ENCODE results near the gene PDE1A. TPM values are rescaled to one million over a fixed set of nuclear protein-coding genes. Genes with fewer than 3 reads are reported as not detected.

PDE1A gene
- total RNA-seq, 4 donors from 2014 or later = 2.3 to 8.1 (median 2.9) TPM

GRCh38 chr2:182267971-182268370 is 158.9 kb downstream of the PDE1A start:
- no peak for DNase-seq (ENCODE audit: low spot score in 2 of 2)
- no peaks in the 10 kb centered on the region for H3K27me3 ChIP-seq
- TF ChIP-seq POLR2AphosphoS5 (IDR thresholded peaks at IDR 0.05) (no peak), POLR2A (IDR thresholded peaks at IDR 0.05) (no peak), CTCF (IDR thresholded peaks at IDR 0.05) (no peak), EP300 (IDR thresholded peaks at IDR 0.05) (no peak)
- H3K4me1 ChIP-seq = no peaks in the 10 kb centered on the region
- H3K36me3 ChIP-seq = no peaks in the 10 kb centered on the region
- no peak overlapping the region for H3K27ac ChIP-seq
- H3K9me3 ChIP-seq = no peaks in the 10 kb centered on the region
- H3K4me3 ChIP-seq = no peak overlapping the region
- WGBS = 77% methylated on average over 1 of the region's 1 CpG

- no peak for DNase-seq (ENCODE audit: low spot score in 2 of 2)
- Histone ChIP-seq H3K27me3 (no peaks in the 10 kb centered on the region), H3K9me3 (no peaks in the 10 kb centered on the region), H3K4me3 (no peak overlapping the region), H3K4me1 (no peaks in the 10 kb centered on the region), H3K36me3 (no peaks in the 10 kb centered on the region), H3K27ac (no peak overlapping the region)
- TF ChIP-seq EP300 (IDR thresholded peaks at IDR 0.05) = no peak
- TF ChIP-seq POLR2A (IDR thresholded peaks at IDR 0.05) = no peak
- TF ChIP-seq POLR2AphosphoS5 (IDR thresholded peaks at IDR 0.05) = no peak
- no peak for TF ChIP-seq CTCF (IDR thresholded peaks at IDR 0.05)
These were observed 159.9 kb downstream of the PDE1A start for GRCh38 chr2:182266909-182267308.

- Histone ChIP-seq H3K9me3 (no peaks in the 10 kb centered on the region), H3K36me3 (no peaks in the 10 kb centered on the region), H3K4me3 (no peak overlapping the region), H3K4me1 (no peaks in the 10 kb centered on the region), H3K27ac (no peak overlapping the region), H3K27me3 (no peaks in the 10 kb centered on the region)
- DNase-seq (ENCODE audit: low spot score in 2 of 2) = no peak
- WGBS = 59% methylated on average over 3 of the region's 3 CpGs
- TF ChIP-seq EP300 (IDR thresholded peaks at IDR 0.05) (no peak), CTCF (IDR thresholded peaks at IDR 0.05) (no peak), POLR2A (IDR thresholded peaks at IDR 0.05) (no peak), POLR2AphosphoS5 (IDR thresholded peaks at IDR 0.05) (no peak)
These were observed 161.1 kb downstream of the PDE1A start for GRCh38 chr2:182265718-182266117.

GRCh38 chr2:182261860-182262387 is 164.9 kb downstream of the PDE1A start:
- no peak for DNase-seq (ENCODE audit: low spot score in 2 of 2)
- TF ChIP-seq POLR2AphosphoS5 (IDR thresholded peaks at IDR 0.05) (no peak), CTCF (IDR thresholded peaks at IDR 0.05) (no peak), EP300 (IDR thresholded peaks at IDR 0.05) (no peak), POLR2A (IDR thresholded peaks at IDR 0.05) (no peak)
- WGBS = 93% methylated on average over 3 of the region's 3 CpGs
- no peaks in the 10 kb centered on the region for H3K9me3 ChIP-seq
- no peaks in the 10 kb centered on the region for H3K4me1 ChIP-seq
- no peaks in the 10 kb centered on the region for H3K27me3 ChIP-seq
- no peak overlapping the region for H3K4me3 ChIP-seq
- no peak overlapping the region for H3K27ac ChIP-seq
- H3K36me3 ChIP-seq = no peaks in the 10 kb centered on the region

- Histone ChIP-seq H3K36me3 (no peaks in the 10 kb centered on the region), H3K4me3 (no peak overlapping the region), H3K4me1 (no peaks in the 10 kb centered on the region), H3K9me3 (no peaks in the 10 kb centered on the region), H3K27ac (no peak overlapping the region), H3K27me3 (no peaks in the 10 kb centered on the region)
- no peak for DNase-seq (ENCODE audit: low spot score in 2 of 2)
- WGBS = 54% methylated on average over 4 of the region's 4 CpGs
- TF ChIP-seq POLR2AphosphoS5 (IDR thresholded peaks at IDR 0.05) = no peak
- TF ChIP-seq POLR2A (IDR thresholded peaks at IDR 0.05) = no peak
- no peak for TF ChIP-seq EP300 (IDR thresholded peaks at IDR 0.05)
- TF ChIP-seq CTCF (IDR thresholded peaks at IDR 0.05) = no peak
These were observed 167.1 kb downstream of the PDE1A start for GRCh38 chr2:182259629-182260150.

All from suprapubic skin (tissue), 4 donors.